Measurements from ENCODE around the gene GABRA5. TPM values are rescaled to one million over a fixed set of nuclear protein-coding genes. Genes with fewer than 3 reads are reported as not detected.
A peak's percentile ranks its signal among the peaks of the same experiment; 100 is the strongest.

Gene GABRA5
- total and polyA plus RNA-seq, 2 of the 13 experiments (the other 11 are each of a cell fraction or from before 2014, with no cell fraction given): not detected

GRCh38 chr15:26950001-26950400, 83.1 kb downstream of the GABRA5 start:
- intact Hi-C loops (cut with micrococcal nuclease; ENCODE audit: unreplicated experiment): no loop called here
- FAIRE-seq (no peak), ATAC-seq (no peak), DNase-seq (ENCODE audit: low spot score) (no peak)
- no peaks in the 10 kb centered on the region for H4K20me1 ChIP-seq (ENCODE audit: insufficient read depth, low read length)
- H3K9ac ChIP-seq (ENCODE audit: insufficient read depth, low read depth, low read length): no peak overlapping the region
- no peak overlapping the region for H3K4me2 ChIP-seq (ENCODE audit: low read depth, low read length)
- H3K27ac ChIP-seq (ENCODE audit: extremely low read length, insufficient read depth, low read length): no peak overlapping the region
- BruUV-seq (replicated peaks): no TSS peak
- no peaks in the 10 kb centered on the region for H3K36me3 ChIP-seq (replicated peaks in 1 of 2; ENCODE audit: control insufficient read depth in 1 of 2, insufficient read depth in 2 of 2, low read length in 2 of 2)
- CTCF ChIA-PET (ENCODE audit: low intra/inter-chr PET ratio, low total read pairs): no interaction called here
- in situ Hi-C loops (cut with HindIII; ENCODE audit: extremely low pct_ligation_motif_present, low pct_unique_long_range_greater_than_20kb): no loop called here
- no peaks in the 10 kb centered on the region for H3K79me2 ChIP-seq (ENCODE audit: insufficient read depth, low read length)
- no peak for TF ChIP-seq CREM (IDR thresholded peaks at IDR 0.05)
- TF ChIP-seq CREM (CRISPR knock-in tag; IDR thresholded peaks at IDR 0.05): no peak
- TF ChIP-seq ZNF878 (CRISPR knock-in tag; IDR thresholded peaks at IDR 0.05): no peak
- no peak for TF ChIP-seq NFE2L2 (IDR thresholded peaks at IDR 0.05; ENCODE audit: low read length)
- TF ChIP-seq, protein P1, sequence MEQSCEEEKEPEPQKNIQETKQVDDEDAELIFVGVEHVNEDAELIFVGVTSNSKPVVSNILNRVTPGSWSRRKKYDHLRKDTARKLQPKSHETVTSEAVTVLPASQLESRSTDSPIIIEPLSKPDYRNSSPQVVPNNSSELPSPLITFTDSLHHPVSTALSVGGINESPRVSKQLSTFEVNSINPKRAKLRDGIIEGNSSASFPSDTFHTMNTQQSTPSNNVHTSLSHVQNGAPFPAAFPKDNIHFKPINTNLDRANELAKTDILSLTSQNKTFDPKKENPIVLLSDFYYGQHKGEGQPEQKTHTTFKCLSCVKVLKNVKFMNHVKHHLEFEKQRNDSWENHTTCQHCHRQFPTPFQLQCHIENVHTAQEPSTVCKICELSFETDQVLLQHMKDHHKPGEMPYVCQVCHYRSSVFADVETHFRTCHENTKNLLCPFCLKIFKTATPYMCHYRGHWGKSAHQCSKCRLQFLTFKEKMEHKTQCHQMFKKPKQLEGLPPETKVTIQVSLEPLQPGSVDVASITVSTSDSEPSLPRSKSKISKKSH (CRISPR knock-in tag; IDR thresholded peaks at IDR 0.05; ENCODE audit: borderline replicate concordance): no peak
- no peak for TF ChIP-seq TCF12 (IDR thresholded peaks at IDR 0.05)
- no peak for TF ChIP-seq TCF12 (CRISPR knock-in tag; IDR thresholded peaks at IDR 0.05)
- no peak for TF ChIP-seq ZNF34 (CRISPR knock-in tag; IDR thresholded peaks at IDR 0.05; ENCODE audit: borderline replicate concordance)
- WGBS (ENCODE audit: low lambda C conversion rate): 6% methylated on average over 2 of the region's 2 CpGs
- peaks cover 18% of the 10 kb centered on the region for H3K9me3 ChIP-seq (ENCODE audit: low read length)
- H3K4me3 ChIP-seq (replicated peaks in 1 of 3; ENCODE audit: insufficient read depth in 1 of 3, low read depth in 2 of 3, low read length in 3 of 3): no peak overlapping the region
- H3K4me1 ChIP-seq (ENCODE audit: insufficient read depth, low read length): no peaks in the 10 kb centered on the region
- POLR2A ChIA-PET: no interaction called here
- no peaks in the 10 kb centered on the region; a peak in 2 of 5 replicates for H3K27me3 ChIP-seq (ENCODE audit: control insufficient read depth in 1 of 2, insufficient read depth in 2 of 2, low read length in 2 of 2)
- no peak overlapping the region for H2AFZ ChIP-seq (ENCODE audit: low read length)

DNA sequence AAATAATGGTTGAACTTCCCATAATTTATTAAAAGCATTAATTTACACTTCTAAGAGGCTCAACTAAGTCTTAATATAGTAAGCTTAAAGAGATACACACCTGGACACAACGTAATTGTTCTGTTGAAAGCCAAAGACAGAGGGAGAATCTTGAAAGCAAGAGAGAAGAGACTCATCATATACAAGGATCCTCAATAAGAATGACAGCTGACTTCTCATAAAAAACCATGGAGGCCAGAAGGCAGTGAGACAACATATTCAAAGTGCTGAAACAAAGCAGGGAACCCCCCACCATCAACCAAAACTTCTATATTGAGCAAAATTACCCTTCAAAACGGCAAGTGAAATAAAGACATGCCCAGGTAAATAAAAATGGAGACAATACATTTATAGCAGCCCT, 87.5 kb downstream of the GABRA5 start:
- in situ Hi-C loops (cut with HindIII; ENCODE audit: extremely low pct_ligation_motif_present, low pct_unique_long_range_greater_than_20kb): no loop called here
- ChIA-PET CTCF (ENCODE audit: low intra/inter-chr PET ratio, low total read pairs) (no interaction called here), POLR2A (no interaction called here)
- Histone ChIP-seq H3K4me2 (ENCODE audit: low read depth, low read length) (no peak overlapping the region), H3K36me3 (replicated peaks in 1 of 2; ENCODE audit: control insufficient read depth in 1 of 2, insufficient read depth in 2 of 2, low read length in 2 of 2) (no peaks in the 10 kb centered on the region), H2AFZ (ENCODE audit: low read length) (no peak overlapping the region), H3K27ac (ENCODE audit: extremely low read length, insufficient read depth, low read length) (no peak overlapping the region), H3K79me2 (ENCODE audit: insufficient read depth, low read length) (no peaks in the 10 kb centered on the region), H3K9me3 (ENCODE audit: low read length) (peaks cover 24% of the 10 kb centered on the region), H3K9ac (ENCODE audit: insufficient read depth, low read depth, low read length) (no peak overlapping the region), H3K4me1 (ENCODE audit: insufficient read depth, low read length) (no peaks in the 10 kb centered on the region), H4K20me1 (ENCODE audit: insufficient read depth, low read length) (no peaks in the 10 kb centered on the region), H3K27me3 (ENCODE audit: control insufficient read depth in 1 of 2, insufficient read depth in 2 of 2, low read length in 2 of 2) (no peaks in the 10 kb centered on the region), H3K4me3 (replicated peaks in 1 of 3; ENCODE audit: insufficient read depth in 1 of 3, low read depth in 2 of 3, low read length in 3 of 3) (no peak overlapping the region)
- intact Hi-C loops (cut with micrococcal nuclease; ENCODE audit: unreplicated experiment): no loop called here
- ATAC-seq (no peak), FAIRE-seq (no peak), DNase-seq (ENCODE audit: low spot score) (no peak)
- TF ChIP-seq NR2F2 (IDR thresholded peaks at IDR 0.05; ENCODE audit: borderline replicate concordance, low read depth) (no peak), ZNF317 (CRISPR knock-in tag; IDR thresholded peaks at IDR 0.05) (peak; percentile 97), JUNB (CRISPR knock-in tag; IDR thresholded peaks at IDR 0.05; ENCODE audit: borderline replicate concordance) (no peak), BCLAF1 (IDR thresholded peaks at IDR 0.05) (no peak), HOXD1 (CRISPR knock-in tag; IDR thresholded peaks at IDR 0.05) (no peak)
- 0% methylated on average over 2 of the region's 2 CpGs for WGBS (ENCODE audit: low lambda C conversion rate)
- no TSS peak for BruUV-seq (replicated peaks)

All from HepG2 (cell line).